T-helper 2 cell treated with Interferon-gamma antibody and Interleukin-4, amounts not matched to agents 5 μg/mL and 100 μg/mL, for 36 hours (primary cell): Measurements from ENCODE around the gene ZNF79.
A peak's percentile ranks its signal among the peaks of the same experiment; 100 is the strongest.
"Not testable (repeated sequence)": the region's sequence is repeated elsewhere in the genome, so short reads cannot be mapped to it uniquely, and the experiment has no call there.

Experiments
- DNase-seq: peaks from one replicate; pipeline ENCODE4 v3.0.0; 2021; ENCODE audit warnings: low spot score
- H3K27ac Mint-ChIP-seq: one replicate; pipeline ENCODE4 v1.8.0; 2021; ENCODE audit warnings: mild to moderate bottlenecking, mixed read lengths
- H3K27me3 Mint-ChIP-seq: one replicate; pipeline ENCODE4 v1.8.0; 2021; ENCODE audit warnings: low read depth, mixed read lengths
- H3K36me3 Mint-ChIP-seq: one replicate; pipeline ENCODE4 v1.8.0; 2021; ENCODE audit warnings: low read depth, mixed read lengths
- H3K4me1 Mint-ChIP-seq: one replicate; pipeline ENCODE4 v1.8.0; 2021; ENCODE audit warnings: low read depth, mixed read lengths
- H3K4me3 Mint-ChIP-seq: one replicate; pipeline ENCODE4 v1.8.0; 2022; ENCODE audit warnings: mild to moderate bottlenecking, moderate library complexity, mixed read lengths
- H3K9me3 Mint-ChIP-seq: one replicate; pipeline ENCODE4 v1.8.0; 2021; ENCODE audit warnings: mixed read lengths

The ZNF79 gene

DNA sequence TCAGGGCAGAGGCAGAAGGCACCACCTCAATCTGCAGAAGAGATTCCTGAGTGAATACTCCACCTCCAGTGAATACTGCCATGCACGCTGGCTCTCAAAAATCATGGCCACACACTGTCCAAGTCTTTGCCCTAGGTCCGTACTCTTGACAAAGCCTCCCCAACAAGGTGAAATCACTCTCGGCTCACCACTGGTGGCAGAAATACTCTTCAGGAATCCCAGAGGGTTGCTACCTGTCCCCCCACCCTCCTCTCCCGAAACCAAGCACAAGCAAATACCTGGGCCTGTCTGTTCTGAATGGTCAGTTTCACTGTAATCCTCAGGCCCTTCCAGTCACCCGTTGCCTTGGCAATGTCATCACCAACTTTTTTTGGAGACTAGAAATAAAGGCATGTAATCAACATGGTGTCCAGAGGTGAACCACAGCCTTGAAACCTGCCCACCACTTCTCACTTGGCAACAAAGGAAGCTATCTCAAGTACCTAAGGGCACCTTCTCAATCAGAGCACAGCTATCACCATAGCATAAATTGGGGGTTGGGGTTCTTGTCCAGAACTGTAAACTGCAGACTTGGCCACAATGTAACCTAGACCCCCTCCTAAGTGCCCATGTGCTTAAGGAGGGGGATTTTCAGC is 25.3 kb downstream of the ZNF79 start:
- Mint-ChIP-seq H3K36me3 (peaks cover 66% of the 10 kb centered on the region), H3K4me3 (peak overlapping the region; percentile 93)

DNA sequence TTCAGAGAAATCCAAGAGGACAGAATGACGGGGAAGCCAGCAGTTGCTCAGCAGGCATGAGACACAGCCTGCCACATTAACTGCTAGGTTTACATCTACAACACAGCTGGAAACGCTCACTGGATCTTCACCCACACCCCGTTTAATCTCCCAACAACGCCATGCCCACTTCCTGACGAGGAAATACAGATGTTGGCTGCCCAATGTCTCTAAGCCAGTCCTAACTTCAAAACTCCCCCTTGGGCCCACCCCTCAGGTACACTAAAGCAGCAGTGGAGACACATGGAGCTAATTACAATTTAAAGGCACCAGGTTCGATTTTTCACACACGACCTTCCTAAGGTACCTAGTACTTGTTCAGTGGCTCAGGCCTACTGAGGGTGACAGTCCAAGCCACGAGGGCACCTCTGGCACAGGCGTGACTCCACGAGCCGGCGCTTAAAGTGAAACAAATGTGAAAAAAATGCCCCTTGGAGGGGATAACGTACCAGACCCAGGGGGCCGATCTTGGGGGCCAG is 26.1 kb downstream of the ZNF79 start:
- Mint-ChIP-seq H3K4me3 (peak overlapping the region; percentile 93), H3K27me3 (no peaks in the 10 kb centered on the region), H3K9me3 (peaks cover 3% of the 10 kb centered on the region), H3K27ac (peak overlapping the region; percentile 95), H3K4me1 (peaks cover 31% of the 10 kb centered on the region), H3K36me3 (peaks cover 60% of the 10 kb centered on the region)
- no peak for DNase-seq

More for the DNA sequence above, 25.3 kb downstream of the ZNF79 start:
- H3K27ac Mint-ChIP-seq: peak overlapping the region; percentile 95
- peaks cover 31% of the 10 kb centered on the region for H3K4me1 Mint-ChIP-seq
- H3K9me3 Mint-ChIP-seq: peaks cover 10% of the 10 kb centered on the region
- no peak for DNase-seq
- H3K27me3 Mint-ChIP-seq: no peaks in the 10 kb centered on the region

DNA sequence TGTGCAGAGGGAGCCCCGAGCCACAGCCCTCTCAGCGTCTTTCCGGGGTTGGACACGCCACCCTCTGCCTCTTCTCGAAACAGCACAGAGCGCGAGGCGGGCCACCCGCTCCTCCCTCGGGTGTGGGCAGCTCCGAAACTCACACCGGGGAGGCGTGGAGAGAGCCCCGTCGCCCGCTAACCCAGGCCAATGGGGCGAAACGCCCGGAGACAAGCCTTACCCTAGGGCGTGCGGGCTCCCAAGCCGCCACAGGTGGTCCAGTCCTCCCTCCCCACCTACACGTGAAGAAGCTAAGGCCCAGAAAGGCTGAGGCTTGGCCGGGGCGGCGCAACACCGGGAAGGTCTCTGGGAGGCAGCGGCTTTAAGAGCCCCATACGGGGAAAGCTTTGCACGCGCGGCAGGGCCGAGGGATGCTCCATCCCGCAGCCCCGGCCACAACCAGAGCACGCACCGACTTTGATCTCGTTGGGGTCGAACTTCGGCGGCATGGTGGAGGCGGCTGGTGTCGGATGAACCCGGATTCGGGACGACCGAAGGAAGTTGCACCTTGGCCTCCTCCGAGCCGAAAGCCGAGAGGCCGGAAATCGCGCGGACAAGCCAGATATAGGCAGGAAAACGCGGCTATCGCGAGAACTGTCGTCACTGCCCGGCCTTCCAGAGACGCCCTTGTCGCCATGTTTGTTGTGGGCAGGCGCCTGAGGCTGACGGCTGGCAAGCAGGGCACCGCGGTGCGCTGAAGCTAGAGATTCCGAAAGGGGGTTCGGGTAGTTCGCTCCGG is 26.8 kb downstream of the ZNF79 start, which contains the start of the genes LRSAM1 and RPL12:
TSS of gene LRSAM1 (plus strand) at position 681 of the 778 bp plus-strand sequence. CDS start 3,018 bp downstream, outside the sequence.
TSS of gene RPL12 (minus strand) at position 577 of the 778 bp plus-strand sequence. CDS start at position 488, 89 bp downstream.
- no peaks in the 10 kb centered on the region for H3K27me3 Mint-ChIP-seq
- H3K4me1 Mint-ChIP-seq: peaks cover 35% of the 10 kb centered on the region
- peak; percentile 93 for DNase-seq
- H3K27ac Mint-ChIP-seq: peak within 1 kb of the TSS; percentile 95
- peaks cover 53% of the 10 kb centered on the region for H3K36me3 Mint-ChIP-seq
- H3K4me3 Mint-ChIP-seq: peak within 1 kb of the TSS; percentile 93
- no peaks in the 10 kb centered on the region for H3K9me3 Mint-ChIP-seq

DNA sequence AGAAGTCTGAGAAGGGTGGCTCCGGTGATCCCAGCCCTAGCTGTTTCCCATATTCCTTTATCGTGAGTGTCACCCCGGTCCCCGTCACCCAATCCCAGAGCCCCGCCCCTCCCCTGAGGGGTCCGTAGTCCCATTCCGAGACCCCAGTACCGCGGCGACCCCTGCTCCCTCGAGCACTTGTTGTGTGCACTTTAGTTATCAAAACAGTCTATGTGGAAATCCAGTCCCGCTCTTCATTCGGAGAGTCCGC is 27.4 kb downstream of the ZNF79 start:
- Mint-ChIP-seq H3K4me3 (peak overlapping the region; percentile 93), H3K4me1 (peaks cover 34% of the 10 kb centered on the region), H3K36me3 (peaks cover 48% of the 10 kb centered on the region), H3K9me3 (no peaks in the 10 kb centered on the region), H3K27me3 (no peaks in the 10 kb centered on the region), H3K27ac (peak overlapping the region; percentile 95)
- no peak for DNase-seq

DNA sequence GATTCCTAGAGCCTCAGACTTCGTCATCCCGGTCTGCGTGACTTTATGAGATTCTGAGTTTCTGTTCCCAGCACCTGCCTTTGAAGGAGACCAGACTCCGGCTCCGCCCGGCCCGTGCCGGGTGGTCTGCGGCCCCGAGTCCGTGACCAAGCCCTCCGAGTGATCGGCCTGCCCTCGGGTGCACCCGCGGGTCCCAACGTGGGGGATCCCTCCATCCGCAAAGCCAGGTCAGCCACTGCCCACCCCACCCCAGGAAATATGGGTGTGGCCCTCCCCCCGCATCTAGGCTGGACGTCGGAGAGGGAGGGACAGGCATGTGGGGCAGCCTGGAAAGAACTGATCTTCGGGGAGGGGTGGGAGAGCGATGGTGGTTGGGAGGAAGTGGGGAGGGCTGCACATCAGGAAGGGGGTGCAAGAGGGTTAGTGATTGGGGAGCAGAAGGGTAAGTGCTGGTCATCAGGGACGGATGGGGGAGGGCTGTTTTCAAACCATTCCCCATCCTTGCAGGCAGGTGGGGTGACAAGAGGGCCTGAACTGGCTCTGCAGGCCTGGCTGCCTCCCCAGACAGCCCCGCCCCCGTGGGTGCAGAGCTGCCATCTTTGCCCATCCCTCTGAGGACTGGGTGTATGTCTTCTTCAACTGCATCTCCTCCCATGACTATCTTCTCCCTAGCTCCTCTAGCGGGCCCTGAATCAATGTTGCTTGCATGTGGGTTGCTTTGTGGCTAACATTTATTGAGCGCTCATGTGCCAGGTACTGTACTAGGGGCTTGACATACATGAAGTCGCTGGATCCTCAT is 27.9 kb downstream of the ZNF79 start:
- Mint-ChIP-seq H3K27me3 (no peaks in the 10 kb centered on the region), H3K36me3 (peaks cover 43% of the 10 kb centered on the region), H3K4me1 (peaks cover 34% of the 10 kb centered on the region), H3K4me3 (peak overlapping the region; percentile 93), H3K9me3 (no peaks in the 10 kb centered on the region), H3K27ac (peak overlapping the region; percentile 95)
- DNase-seq: peak; percentile 62

DNA sequence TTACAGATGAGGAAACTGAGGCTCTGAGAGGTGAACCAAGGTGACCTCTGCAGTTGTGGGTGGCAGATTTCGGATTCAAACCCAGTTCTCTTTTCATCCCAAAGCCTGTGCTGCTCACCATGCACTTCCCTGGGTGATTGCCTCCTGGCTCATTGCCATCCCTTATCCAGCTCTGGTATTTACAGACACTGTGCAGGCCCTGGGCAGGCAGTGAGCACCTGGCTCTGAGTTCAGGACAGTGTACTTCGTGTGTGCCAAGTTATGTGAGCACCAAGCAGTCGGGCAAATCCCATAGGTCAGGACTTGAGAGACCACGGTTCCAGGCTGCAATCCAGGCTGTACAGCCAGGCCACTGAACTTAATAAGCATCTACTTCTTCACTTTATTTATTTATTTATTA is 28.5 kb downstream of the ZNF79 start:
- DNase-seq: no peak
- H3K27me3 Mint-ChIP-seq: no peaks in the 10 kb centered on the region
- H3K27ac Mint-ChIP-seq: peak overlapping the region; percentile 95
- H3K4me1 Mint-ChIP-seq: peaks cover 30% of the 10 kb centered on the region
- no peaks in the 10 kb centered on the region for H3K9me3 Mint-ChIP-seq
- peaks cover 40% of the 10 kb centered on the region for H3K36me3 Mint-ChIP-seq
- peak overlapping the region; percentile 93 for H3K4me3 Mint-ChIP-seq

DNA sequence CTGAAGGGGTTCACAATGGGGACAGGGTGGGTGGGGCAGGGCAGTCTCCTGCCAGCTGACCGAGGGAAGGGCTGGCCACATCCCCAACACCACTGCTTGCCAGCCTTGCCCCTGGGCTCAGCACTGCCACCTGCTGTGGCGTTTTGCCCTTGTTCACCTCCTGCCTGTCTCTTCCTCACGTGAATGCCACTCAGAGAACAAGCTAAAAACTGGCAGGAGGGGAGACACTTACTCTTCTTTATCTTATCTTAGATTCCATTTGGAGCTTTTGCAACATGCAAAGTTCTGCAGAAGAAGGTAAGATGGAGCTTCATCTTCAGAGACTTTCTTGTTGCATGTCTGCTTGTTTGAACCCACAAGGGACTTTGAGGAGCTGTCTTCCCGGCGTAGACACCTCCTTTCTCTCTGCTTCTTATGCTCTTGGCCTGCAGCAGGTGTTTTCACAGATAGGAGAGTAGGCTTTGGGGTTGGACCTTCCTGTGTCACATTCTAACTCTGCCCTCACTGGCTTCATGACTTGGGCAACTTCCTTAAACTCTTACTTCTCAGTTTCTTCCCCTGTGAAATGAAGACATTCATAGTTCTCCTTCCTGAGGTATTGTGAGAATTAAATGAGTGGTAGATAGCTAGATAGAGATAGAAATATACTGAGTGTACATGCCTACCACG is 31.3 kb downstream of the ZNF79 start:
- Mint-ChIP-seq H3K9me3 (no peaks in the 10 kb centered on the region), H3K4me3 (no peak overlapping the region), H3K27me3 (no peaks in the 10 kb centered on the region), H3K4me1 (peaks cover 7% of the 10 kb centered on the region), H3K27ac (no peak overlapping the region), H3K36me3 (peaks cover 15% of the 10 kb centered on the region)
- no peak for DNase-seq

DNA sequence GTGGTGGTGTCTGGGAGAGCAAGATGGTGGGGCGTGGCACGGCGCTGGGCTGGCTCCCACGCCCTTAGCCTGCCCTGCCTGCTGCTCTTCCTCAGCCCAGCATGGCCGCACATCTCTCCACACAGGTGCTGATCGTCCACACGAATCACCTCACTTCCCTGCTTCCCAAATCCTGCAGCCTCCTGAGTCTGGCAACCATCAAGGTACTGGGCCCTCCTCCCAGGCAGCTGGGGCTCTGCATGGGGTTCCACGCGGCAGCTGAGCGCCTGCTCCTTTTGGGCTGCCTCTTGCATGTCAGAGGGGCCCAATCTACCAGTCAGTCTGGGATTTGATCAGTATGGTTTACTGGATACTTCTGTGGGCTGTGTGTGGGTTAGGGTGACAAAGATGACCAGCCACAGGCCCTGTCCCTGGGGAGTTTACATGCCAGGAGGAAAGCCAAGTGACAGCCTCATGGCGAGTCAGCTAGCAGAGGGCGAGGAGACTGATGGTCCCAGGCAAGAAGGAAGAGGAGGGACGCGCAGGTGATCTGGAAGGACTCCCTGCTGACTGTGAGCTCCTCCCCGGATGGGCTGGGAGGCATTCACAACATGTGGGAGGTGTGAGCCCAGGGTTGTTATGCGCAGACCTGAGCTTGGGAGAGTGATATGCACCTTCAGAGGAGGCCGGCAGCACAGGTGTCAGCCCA is 33.2 kb downstream of the ZNF79 start:
- H3K27me3 Mint-ChIP-seq: no peaks in the 10 kb centered on the region
- H3K27ac Mint-ChIP-seq: no peak overlapping the region
- peaks cover 5% of the 10 kb centered on the region for H3K4me1 Mint-ChIP-seq
- no peaks in the 10 kb centered on the region for H3K9me3 Mint-ChIP-seq
- DNase-seq: no peak
- peaks cover 12% of the 10 kb centered on the region for H3K36me3 Mint-ChIP-seq
- no peak overlapping the region for H3K4me3 Mint-ChIP-seq

DNA sequence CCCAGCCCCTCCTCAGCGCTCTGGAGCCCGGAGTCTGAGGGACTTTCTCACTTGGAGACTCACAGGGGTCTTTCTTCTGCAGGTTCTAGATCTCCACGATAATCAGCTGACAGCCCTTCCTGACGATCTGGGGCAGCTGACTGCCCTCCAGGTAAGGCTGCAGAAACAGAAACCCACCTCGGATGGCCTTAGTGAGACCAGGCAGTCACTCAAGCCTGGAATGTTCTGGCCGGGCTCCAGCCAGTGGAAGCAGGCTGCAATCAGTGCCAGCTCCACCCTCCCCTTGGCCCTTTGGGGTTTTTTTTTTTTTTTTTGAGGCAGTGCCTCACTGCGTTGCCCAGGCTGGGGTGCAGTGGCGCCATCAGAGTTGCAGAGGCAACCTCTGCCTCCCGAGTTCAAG is 34.7 kb downstream of the ZNF79 start:
- Mint-ChIP-seq H3K27ac (no peak overlapping the region), H3K27me3 (no peaks in the 10 kb centered on the region), H3K36me3 (peaks cover 18% of the 10 kb centered on the region), H3K4me1 (peaks cover 4% of the 10 kb centered on the region), H3K9me3 (no peaks in the 10 kb centered on the region), H3K4me3 (no peak overlapping the region)
- no peak for DNase-seq

DNA sequence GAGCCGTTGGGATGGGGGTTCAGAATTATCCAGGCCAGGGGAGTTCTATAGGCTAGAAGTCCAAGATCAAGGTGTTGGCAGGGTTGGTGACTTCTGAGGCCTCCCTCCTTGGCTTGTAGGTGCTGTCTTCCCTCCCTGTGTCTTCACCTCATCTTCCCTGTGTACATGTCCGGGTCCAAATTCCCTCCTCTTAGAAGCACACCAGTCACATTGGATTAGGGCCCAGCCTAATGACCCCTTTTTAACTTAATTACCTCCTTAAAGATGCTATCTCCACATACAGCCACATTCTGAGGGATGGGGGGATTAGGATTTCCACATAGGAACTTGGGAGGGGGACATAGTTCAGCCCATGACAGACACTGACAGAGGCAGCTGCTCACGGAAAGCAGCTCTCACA is 39.2 kb downstream of the ZNF79 start:
- no peak for DNase-seq
- Mint-ChIP-seq H3K36me3 (peaks cover 25% of the 10 kb centered on the region), H3K9me3 (no peaks in the 10 kb centered on the region), H3K4me3 (no peak overlapping the region), H3K27me3 (no peaks in the 10 kb centered on the region), H3K4me1 (no peaks in the 10 kb centered on the region), H3K27ac (no peak overlapping the region)

DNA sequence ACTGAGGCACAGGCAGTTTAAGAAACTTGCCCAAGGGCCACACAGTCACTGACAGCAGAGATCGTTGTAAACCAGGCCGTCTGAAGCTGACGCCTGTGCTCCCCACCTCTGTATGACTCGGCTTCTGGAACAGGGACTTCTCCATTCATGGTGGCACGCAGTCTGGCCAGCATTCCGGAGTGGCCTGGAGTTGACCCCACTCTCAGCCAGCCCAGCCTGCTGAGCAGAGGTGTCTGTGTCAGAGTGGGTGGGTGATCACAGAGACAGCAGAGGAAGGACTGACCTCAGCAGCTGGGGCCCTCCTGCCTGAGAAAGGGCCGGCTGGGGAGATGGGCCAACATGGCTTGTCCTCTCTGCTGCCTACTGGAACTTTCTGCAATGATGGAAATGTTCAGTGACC is 39.7 kb downstream of the ZNF79 start:
- no peak overlapping the region for H3K4me3 Mint-ChIP-seq
- no peaks in the 10 kb centered on the region for H3K9me3 Mint-ChIP-seq
- no peaks in the 10 kb centered on the region for H3K4me1 Mint-ChIP-seq
- DNase-seq: no peak
- H3K27ac Mint-ChIP-seq: no peak overlapping the region
- no peaks in the 10 kb centered on the region for H3K27me3 Mint-ChIP-seq
- H3K36me3 Mint-ChIP-seq: peaks cover 25% of the 10 kb centered on the region

DNA sequence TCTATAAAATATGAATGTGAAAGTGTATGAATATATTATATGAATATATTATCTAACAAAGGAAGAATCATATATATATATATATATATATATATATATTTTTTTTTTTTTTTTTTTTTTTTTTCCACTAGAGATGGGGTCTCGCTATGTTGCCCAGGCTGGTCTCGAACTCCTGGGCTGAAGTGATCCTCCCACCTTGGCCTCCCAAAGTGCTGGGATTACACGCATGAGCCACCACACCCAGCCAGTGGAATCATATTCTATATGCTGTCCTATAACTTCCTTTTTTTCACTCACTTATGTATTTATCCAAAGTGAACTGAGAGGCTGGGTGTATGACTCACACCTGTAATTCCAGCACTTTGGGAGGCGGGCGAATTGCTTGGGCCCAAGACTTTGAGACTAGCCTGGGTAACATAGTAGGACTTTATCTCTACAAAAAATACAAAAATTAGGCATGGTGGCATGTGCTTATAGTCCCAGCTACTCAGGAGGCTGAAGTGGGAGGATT is 42.3 kb downstream of the ZNF79 start:
- not testable (repeated sequence) for H3K9me3 Mint-ChIP-seq, H3K4me3 Mint-ChIP-seq, DNase-seq, H3K4me1 Mint-ChIP-seq, H3K27ac Mint-ChIP-seq, H3K27me3 Mint-ChIP-seq
- peaks cover 28% of the 10 kb centered on the region for H3K36me3 Mint-ChIP-seq

DNA sequence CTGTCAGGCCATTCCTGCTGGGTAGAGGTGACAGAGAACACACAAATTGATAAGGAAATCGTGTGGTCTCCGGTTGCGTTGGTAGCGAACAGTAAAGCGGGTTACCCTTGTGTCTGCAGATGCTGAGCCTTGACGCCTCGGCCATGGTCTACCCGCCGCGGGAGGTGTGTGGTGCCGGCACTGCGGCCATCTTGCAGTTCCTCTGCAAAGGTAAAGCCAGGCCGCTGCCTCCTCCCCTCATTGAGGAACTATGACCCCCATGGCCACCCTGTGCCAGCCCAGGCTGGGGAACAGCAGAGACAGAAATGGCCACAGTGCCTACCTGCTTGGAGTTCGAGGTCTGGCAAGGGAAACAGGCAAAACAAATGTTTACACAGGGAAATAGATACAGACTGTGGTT is 43.4 kb downstream of the ZNF79 start:
- no peak overlapping the region for H3K4me3 Mint-ChIP-seq
- H3K27ac Mint-ChIP-seq: no peak overlapping the region

More for the DNA sequence above, 43.4 kb downstream of the ZNF79 start:
- Mint-ChIP-seq H3K4me1 (no peaks in the 10 kb centered on the region), H3K27me3 (no peaks in the 10 kb centered on the region), H3K9me3 (no peaks in the 10 kb centered on the region), H3K36me3 (peaks cover 25% of the 10 kb centered on the region)
- no peak for DNase-seq
